GM19023 (cell line): ENCODE measurements around the gene ZMIZ1.
"Not testable (repeated sequence)": the region's sequence is repeated elsewhere in the genome, so short reads cannot be mapped to it uniquely, and the experiment has no call there.

Source experiments
- ATAC-seq: cut with Tn5 transposase; IDR thresholded peaks from one replicate; pipeline ENCODE4 v1.9.1; 2021; ENCODE audit warnings: mild to moderate bottlenecking, moderate library complexity; ENCODE audit not compliant: unreplicated experiment

The ZMIZ1 gene

DNA sequence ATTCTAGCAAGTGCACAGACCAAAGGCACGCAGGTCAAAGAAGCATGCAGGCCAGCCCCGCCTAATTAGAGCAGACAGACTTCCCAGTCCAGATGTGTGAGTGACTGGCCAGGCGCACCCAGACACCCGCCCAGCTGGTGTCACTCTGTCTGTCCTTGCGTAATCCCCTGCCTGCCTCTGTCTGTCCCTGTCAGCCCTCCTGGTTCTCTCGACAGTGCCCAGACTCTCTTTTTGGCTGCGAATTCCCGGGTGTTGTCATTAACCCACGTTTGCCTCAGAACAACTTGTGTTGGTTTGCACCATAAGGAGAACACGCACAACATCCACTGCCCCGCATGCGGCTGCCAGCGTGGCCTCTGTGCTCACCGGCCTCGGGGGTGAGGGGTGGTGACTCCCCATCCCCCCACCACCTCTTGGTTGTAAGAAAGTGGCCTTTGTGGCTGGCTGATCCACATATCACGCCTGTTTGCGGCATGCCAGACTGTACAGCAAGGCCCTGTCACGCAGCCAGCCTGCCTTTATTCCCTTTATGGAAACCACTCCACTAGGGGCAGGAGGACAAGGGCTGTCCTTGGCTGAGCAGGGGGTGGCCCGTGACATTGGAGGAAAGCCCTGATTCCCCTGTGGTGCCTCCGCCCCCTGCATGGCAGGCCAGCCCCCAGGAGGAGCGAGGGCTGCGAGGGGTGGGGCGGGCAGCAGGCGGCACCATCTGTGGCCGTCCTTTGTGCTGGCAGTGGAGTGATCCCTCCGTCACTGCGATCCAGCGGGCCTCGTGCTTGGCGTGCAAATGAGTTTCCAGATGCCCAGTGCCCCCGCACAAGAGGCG lies 205.7 kb downstream of the ZMIZ1 start:
- no peak for ATAC-seq

- ATAC-seq, result no peak
Measured at GRCh38 chr10:79275105-79275430, 206.3 kb downstream of the ZMIZ1 start.

DNA sequence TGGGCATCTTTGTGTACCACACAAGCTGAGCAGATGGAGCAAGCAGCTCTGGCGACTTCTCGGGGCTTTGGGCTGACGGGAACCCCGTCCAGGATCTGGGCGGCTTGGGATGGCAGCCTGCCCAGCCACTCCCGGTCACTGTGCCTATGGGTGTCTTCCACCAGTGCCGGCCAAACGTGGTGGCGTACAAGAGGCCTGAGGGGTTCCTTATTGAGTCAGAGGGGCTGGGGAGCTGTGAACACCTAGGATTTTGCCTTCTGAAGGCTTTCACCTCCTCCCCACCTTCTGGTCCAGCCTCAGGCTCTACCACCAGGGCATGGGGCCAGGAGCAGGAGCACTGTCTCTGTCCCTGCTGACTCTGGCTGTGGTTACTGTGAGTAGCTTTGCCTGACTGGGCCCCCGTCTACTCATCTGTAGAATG lies 206.7 kb downstream of the ZMIZ1 start:
- no peak for ATAC-seq

DNA sequence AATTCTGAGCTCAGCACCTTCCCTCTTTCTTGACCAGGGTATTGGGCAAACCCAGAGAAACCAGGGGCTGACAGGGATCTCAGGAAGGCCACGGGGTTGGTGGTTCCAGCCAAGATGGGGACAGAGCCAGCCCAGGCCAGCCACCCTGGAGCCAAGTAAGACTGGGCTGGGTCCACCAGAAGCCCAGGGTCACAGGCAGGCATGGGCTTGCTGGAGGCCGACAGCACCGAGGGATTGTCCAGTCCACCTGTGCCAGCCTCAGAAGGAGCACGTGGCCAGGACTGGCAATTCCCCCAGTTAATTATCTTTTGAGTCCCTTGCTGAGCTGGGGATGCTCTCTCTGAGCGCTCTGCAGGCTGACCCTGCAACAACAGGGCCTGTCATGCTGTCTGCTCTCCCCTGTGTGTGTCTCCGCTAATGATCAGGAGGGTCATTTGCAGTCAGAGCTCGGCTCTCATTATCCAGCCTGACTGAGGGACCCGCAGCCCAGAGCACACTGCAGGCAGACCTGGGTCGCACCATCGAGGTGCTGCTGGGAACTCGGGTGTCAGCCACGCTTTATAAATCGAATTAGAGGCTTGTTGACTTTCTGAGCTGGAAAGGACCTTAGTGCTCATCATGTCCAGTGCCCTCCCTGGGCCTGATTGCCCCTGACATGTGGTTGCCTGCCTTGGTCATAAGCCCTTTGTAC lies 209.0 kb downstream of the ZMIZ1 start:
- ATAC-seq, result no peak

DNA sequence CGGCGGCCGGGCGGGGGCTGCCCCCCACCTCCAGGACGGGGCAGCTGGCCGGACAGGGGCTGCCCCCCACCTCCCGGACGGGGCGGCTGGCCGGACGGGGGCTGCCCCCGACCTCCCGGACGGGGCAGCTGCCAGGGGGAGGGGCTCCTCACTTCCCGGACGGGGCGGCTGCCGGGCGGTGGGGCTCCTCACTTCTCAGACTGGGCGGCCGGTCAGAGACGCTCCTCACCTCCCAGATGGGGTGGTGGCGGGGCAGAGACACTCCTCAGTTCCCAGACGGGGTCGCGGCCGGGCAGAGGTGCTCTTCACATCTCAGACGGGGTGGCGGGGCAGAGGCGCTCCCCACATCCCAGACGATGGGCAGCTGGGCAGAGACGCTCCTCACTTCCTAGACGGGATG lies 210.3 kb downstream of the ZMIZ1 start:
- not testable (repeated sequence) for ATAC-seq

GRCh38 chr10:79280956-79281355 lies 212.2 kb downstream of the ZMIZ1 start:
- ATAC-seq, result no peak

GRCh38 chr10:79282388-79282787 lies 213.6 kb downstream of the ZMIZ1 start:
- no peak for ATAC-seq

DNA sequence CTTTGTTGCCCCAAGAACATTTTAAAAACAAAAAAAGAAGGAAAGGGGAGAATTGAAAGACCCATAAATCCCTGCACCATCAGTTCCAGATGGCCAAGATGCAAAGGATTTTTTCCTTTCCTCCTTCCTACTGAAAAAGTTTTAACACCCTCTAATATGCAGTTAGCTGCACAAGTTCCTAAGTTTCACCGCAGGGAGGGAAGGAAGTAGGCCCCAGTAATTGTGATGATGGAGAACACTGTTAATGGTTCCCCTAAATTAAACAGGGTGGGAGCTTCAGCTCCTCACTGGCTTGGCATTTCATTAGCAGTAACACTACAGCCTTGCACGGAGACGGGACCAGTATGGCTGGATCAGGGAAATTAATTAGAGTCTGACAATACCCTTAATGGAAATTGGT lies 214.8 kb downstream of the ZMIZ1 start:
- no peak for ATAC-seq

GRCh38 chr10:79284158-79284871 lies 215.5 kb downstream of the ZMIZ1 start:
- no peak for ATAC-seq

DNA sequence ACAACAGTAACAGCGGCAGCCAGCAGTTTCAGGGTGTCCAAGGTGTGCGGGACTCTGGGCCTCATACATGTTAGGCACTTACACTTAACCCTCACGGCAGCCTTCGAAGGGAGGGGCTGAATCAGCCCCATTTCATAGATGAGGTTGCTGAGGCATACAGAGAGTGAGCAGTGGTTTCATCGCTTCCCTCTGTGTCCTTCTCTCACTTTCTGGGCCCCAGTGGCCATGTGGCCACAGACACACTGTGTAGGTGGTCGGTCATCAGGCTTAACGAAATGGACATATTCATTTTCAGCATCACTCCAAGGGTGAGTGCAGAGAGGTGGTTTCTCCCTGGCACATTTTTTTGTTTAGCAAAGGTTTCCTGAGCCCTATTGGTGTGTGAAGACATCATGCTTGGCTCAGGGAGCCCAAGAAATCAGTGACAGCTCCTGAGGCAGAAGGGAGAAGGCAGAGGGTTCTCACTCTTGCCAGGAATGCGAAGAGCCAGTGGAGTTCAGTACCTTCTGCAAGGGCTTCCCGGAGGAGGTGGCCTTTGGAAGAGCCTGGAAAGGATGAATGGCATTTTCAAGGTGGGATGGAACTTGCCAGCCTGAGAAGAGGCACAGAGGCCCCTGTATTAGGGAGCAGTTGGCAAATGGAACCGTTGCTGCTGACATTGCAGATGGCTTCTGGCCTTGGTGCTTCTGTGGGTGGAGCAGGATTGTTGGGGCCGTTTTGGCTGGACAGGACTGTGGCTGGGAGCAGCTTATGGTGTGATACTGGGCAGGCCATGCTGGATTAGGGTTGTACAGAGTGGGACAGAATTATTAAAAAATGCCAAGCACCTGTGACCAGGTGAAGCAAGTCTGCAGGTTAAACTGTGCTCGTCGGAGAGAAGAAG lies 216.8 kb downstream of the ZMIZ1 start:
- ATAC-seq, result peak; percentile 50

DNA sequence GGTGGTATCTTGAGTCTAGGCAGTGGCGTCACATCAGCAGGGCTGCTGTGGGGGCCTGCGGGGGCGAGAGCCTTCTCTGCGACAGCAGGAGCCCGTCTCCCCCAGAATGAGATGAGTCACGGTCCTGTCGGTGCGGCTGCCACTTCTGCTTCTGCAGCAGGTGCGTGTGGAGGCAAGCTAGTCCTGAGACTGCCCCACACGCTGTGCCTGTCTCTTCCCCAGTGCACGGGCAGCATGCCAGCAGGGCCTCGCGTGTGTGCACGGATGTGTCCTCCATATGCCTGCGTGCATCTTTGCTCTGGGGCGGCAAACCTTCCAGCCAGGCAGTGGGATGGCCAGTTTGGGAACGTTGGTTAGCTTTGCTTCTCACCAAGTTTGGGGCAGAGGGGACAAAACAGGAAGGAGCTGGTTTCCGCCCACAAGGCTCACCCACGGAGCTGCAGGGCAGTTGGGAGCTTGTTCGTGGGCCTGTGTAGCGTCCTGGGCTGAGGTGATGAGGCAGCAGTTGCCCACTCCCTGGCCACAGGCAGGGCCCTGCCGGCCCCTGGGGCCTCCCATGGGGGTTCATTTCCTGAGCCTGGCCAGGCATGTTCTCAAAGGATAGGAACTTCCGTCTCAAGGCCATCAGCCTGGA lies 217.7 kb downstream of the ZMIZ1 start:
- peak; percentile 89 for ATAC-seq

- ATAC-seq, result no peak
Measured at GRCh38 chr10:79287973-79288723, 219.4 kb downstream of the ZMIZ1 start.

- no peak for ATAC-seq
Measured at GRCh38 chr10:79289801-79290200, 221.0 kb downstream of the ZMIZ1 start.

DNA sequence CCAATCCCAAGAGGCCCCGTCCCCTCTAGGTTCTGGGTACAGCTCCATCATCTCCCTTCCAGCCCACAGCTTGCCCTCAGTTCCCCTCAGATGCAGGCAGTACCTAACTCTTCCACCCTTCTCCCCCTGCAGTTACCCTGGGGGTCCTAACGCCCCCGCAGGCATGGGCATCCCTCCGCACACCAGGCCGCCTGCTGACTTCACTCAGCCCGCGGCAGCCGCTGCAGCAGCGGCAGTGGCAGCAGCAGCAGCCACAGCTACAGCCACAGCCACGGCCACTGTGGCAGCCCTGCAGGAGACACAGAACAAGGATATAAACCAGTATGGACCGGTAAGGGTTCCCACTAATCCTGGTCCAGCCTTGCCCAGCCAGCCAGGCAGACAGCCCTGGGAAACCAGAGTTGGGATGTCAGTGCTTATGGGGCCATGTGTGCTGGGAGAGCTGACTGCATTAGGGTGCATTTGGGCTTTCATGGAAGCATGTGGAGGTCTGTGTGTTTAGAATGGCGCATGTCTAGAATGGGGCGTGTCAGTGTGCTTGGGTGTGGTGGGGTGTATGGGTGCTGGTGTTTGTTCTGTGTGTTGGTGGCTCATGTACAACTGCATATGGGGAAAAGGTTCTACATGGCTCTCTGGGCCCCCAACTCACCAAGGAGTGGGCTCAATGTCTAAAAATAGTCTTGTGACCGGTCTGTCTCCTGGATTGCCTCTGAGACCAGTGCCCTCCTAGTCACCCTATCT lies 223.4 kb downstream of the ZMIZ1 start:
- ATAC-seq, result no peak

- no peak for ATAC-seq
Measured at GRCh38 chr10:79292891-79293746, 224.4 kb downstream of the ZMIZ1 start.

GRCh38 chr10:79293841-79294581 lies 225.2 kb downstream of the ZMIZ1 start:
- no peak for ATAC-seq

DNA sequence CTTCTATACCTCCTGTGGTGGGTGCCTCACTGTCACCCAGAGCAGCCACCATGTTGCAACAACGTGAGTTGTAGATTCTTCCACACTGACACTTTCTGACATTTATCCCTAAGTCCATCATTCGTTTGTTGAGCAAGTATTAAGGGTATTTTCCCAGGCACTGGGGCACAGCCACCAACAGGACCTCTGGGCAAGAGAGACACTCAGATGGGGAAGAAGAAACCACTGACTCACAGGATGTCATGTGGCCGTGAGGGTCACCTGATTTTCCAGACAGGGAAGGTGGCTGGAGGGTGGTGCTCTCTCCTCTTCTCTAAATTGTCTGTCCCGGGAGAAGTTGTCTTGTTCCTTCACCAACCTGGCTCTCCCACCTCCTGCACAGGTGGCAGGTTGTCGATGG lies 226.8 kb downstream of the ZMIZ1 start:
- no peak for ATAC-seq
